GM12872 (cell line): ENCODE results near the gene TMEM250.
A peak's percentile ranks its signal among the peaks of the same experiment; 100 is the strongest.

ENCODE experiments used
- TF ChIP-seq, protein P1 (sequence below): IDR thresholded peaks from 3 replicates; pipeline ENCODE4 v1.5.1; 2011; ENCODE audit warnings: low read depth, mild to moderate bottlenecking, low read length, moderate library complexity; ENCODE audit not compliant: insufficient read depth

TMEM250 gene

DNA sequence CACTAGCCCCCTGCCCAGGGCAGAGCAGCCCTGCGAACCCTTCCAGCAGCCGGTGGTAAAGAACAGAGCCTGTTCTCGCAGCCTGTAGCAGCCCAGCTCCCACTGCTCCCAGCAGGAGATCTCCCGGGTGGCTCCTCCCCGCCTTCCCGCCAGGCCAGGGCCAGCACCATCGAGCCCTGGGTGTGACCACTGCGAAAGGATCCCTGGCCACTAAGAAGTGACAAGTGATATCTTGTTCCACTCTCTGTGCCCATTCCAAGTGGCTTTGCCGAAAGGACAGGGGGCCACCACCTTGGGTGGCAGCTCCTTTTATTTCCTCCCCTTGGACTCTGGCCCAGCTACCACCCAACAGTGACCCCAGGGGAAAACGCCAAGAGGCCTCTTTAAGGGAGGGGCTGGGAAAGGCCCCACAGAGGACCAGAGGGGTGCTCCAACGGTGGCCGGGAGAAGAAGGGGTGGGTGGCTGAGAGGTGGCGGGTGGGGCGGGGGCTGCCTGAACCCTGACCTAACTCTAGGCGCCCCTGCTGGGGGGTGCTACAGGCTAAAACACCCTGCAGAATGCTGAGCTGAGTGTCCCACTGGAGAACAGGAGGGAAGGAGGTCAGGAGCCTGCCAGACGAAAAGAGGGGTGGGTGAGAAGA is 25.2 kb downstream of the TMEM250 start:
- TF ChIP-seq, protein P1, sequence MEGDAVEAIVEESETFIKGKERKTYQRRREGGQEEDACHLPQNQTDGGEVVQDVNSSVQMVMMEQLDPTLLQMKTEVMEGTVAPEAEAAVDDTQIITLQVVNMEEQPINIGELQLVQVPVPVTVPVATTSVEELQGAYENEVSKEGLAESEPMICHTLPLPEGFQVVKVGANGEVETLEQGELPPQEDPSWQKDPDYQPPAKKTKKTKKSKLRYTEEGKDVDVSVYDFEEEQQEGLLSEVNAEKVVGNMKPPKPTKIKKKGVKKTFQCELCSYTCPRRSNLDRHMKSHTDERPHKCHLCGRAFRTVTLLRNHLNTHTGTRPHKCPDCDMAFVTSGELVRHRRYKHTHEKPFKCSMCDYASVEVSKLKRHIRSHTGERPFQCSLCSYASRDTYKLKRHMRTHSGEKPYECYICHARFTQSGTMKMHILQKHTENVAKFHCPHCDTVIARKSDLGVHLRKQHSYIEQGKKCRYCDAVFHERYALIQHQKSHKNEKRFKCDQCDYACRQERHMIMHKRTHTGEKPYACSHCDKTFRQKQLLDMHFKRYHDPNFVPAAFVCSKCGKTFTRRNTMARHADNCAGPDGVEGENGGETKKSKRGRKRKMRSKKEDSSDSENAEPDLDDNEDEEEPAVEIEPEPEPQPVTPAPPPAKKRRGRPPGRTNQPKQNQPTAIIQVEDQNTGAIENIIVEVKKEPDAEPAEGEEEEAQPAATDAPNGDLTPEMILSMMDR, result no peak

DNA sequence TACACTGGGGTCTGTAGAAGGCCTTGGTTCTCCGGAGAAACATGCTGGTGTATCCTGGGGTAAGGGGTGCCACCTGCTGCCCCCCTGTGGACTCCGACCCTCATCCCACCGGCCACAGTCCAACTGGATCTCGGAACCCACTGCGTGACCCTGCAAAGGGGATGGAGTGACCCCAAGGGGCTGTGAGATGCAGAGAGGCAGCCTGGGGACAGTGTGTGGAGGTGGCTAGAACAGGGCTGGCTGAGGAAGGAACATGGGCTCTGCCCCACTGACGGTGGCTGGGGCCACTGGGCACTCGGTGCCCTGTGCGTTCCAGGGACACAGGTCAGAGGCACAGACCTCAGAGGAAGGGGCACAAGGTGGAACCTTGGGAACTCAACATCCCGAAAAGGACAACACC is 25.9 kb downstream of the TMEM250 start:
- TF ChIP-seq, protein P1, result no peak

DNA sequence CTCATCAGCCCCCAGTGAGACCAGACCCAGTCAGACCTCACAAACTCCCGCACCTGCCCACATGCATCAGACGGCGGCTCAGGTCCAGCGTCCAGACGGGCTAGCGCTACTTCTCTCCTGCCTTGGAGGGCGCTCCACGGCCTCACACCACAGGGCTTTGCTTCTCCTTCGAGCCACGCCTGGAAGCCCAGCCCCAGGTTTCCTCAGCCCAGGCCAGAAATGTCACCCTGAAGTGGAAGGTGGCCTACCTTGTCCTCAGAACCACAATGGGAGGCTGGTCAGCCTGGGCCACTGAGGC is 26.4 kb downstream of the TMEM250 start:
- TF ChIP-seq, protein P1, result no peak

DNA sequence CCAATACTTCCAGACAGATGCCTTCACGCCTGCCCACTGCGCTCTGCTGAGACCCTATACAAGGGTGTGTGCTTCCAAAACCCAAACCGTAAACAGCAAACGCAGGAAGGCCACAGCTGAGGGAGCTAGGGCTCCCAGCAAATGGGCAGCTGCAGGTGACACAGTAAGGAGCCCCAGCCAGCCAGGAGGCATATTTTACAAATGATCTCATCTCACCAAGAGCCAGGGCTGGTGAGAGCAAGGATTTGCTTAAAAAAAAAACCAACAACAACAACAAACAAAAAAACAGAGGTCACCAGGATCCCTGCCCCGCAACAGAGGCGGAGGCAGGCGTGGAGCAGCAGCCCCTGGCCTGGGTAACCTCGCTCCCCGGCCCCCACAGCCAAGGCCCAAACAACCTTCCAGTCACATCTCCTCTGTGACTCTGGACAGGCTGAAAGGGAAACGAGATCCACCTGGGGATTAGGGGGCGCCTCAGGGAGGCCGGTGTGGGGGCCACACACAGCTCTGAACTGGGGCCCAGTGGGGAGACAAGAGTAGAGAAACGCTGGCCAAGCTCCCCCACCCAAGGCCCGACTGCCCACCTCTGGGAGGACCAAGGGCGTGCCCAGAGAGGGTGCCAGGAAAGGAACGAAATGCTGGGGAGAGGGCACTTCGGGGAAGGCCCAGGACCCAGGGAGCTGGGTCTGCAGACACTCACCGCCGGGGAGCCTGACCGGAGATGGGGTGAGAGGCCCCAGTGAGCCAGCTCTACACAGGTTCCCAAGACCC is 26.9 kb downstream of the TMEM250 start:
- TF ChIP-seq, protein P1, result no peak

DNA sequence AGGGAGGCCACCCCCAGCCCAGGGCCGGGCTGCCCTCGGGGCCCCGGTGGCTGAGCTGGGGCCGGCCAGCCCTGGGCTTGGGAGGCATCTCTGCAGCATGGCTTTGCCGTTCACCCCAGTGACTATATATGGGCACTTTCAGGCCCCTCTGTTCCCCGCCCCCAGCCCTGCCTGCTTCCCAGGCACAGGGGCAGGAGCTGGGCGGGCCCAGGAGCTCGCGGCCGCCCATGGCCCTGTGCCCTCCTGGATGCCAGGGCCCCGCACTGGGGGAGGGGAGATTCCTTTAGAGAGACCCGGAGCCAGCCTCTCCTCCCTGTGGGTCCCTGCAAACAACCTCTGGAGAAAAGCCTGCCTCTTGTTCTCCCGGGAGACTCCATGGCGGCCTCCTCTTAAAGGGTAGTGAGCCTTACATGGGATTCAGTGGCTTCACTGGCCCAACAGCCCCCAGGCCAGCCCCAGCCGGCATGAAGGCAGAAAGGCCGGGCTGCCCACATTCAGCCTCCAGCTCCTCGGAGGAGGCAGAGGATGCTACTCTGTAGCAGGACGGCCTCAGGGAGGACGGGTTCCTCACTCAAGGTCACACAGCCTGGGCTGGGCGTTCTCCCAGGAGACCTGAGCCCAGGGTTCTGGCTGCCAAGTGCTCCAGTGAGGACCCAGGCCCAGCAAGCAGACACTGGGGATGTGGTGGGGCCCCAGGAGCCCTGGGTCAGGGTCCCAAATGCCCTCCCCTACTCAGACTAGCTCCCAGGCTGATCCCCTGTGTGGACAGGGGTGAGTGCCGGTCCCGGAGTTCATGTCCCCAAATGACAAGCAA is 27.7 kb downstream of the TMEM250 start:
- TF ChIP-seq, protein P1, result no peak

DNA sequence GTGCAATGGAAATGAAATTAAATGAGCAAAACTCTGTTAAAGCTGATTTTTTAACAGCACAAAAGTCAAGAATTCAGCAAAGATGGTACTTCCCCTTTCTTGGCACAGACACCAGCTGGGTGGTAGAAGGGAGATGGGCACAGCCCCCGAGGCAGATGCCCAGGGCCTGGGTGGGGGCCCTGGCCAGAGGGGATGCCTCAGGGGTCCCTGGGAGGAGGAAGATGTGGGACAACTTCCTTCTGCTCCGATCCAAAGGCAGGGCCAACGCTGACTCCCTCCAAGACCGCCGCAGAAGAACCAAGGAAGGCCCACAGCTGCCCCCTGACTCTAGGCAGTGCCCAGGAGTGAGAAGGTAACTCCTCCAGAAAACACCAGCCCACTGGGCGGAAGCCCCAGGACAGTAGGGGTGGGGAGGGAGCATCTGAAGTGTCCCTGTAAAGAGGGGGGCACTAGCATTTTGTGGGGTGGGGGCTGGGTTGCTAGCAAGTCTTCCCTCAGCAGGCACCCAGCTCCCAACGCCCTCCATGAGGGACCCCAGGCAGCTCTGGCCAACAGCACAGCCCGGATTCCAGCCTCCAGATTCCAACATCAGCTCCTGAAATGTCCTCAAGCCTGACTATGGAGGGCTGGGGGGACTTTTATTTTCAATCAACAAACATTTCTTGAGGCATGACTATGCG is 28.5 kb downstream of the TMEM250 start:
- TF ChIP-seq, protein P1, result no peak

DNA sequence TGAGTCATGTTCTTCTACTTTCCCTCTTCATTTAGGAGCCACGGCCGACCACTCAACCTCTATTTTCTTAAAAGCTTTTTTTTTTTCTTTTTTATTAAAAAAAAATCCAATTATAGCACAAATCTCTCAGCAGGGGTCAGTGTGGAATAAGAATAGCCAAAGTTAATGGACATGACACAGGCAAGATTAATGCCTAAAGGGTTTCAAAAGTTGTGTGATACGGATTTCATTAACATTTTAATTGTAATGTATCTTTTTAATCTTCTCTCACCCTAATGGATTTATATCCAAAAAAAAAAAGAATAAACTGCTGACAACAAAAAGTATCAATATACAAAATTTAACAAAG is 29.0 kb downstream of the TMEM250 start:
- TF ChIP-seq, protein P1, result peak; percentile 17; the same call in 1 of the 3 replicates
